ENCODE results near the gene ZFP1. TPM values are rescaled to one million over a fixed set of nuclear protein-coding genes. Genes with fewer than 3 reads are reported as not detected.

Gene ZFP1
- total and polyA plus RNA-seq, 10 donors, result 3.1 to 11.4 (median 8.5) TPM

DNA sequence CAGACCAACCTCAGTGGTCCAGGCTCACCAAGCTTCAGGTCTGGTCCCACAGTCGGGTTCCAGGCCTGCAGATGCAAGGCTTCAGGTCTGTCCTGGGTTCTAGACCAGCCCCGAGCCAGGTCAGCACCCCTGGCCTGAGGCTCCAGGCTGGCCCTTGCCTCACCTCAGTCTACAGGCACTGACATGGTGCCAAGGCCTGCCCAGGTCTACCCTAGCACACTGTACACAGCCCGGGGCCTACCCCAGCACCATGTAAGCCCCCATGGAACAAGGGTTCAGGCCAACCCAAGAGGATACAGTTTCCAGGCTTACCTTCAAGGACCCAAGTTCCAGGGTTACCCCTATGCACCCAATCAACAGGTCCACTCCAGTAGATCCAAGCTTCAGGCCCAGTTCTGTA lies 26.8 kb downstream of the ZFP1 start:
- Histone ChIP-seq H3K36me3 (peaks cover 2 to 29% (median 14%) of the 10 kb centered on the region in 6 donors), H3K27me3 (replicated peaks in 1 of 7) (no peaks in the 10 kb centered on the region), H3K9me3 (peaks cover 16 to 94% (median 85%) of the 10 kb centered on the region in 8 donors), H3K4me3 (no peak overlapping the region), H3K4me1 (no peaks in the 10 kb centered on the region), H3K27ac (no peak overlapping the region)
- no peak for DNase-seq
- TF ChIP-seq POLR2A (IDR thresholded peaks at IDR 0.05), result no peak
- TF ChIP-seq, protein P1, sequence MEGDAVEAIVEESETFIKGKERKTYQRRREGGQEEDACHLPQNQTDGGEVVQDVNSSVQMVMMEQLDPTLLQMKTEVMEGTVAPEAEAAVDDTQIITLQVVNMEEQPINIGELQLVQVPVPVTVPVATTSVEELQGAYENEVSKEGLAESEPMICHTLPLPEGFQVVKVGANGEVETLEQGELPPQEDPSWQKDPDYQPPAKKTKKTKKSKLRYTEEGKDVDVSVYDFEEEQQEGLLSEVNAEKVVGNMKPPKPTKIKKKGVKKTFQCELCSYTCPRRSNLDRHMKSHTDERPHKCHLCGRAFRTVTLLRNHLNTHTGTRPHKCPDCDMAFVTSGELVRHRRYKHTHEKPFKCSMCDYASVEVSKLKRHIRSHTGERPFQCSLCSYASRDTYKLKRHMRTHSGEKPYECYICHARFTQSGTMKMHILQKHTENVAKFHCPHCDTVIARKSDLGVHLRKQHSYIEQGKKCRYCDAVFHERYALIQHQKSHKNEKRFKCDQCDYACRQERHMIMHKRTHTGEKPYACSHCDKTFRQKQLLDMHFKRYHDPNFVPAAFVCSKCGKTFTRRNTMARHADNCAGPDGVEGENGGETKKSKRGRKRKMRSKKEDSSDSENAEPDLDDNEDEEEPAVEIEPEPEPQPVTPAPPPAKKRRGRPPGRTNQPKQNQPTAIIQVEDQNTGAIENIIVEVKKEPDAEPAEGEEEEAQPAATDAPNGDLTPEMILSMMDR (IDR thresholded peaks at IDR 0.05 in 8 of 11, conservative IDR thresholded peaks at IDR 0.05 in 3 of 11), result no peak
- TF ChIP-seq POLR2AphosphoS5 (IDR thresholded peaks at IDR 0.05), result no peak
- 94 to 100% (median 98%) methylated on average over 3 of the region's 3 CpGs for WGBS, 5 donors
- intact Hi-C loops (cut with DNase I; ENCODE audit: low total_unique reads), result no loop called here

DNA sequence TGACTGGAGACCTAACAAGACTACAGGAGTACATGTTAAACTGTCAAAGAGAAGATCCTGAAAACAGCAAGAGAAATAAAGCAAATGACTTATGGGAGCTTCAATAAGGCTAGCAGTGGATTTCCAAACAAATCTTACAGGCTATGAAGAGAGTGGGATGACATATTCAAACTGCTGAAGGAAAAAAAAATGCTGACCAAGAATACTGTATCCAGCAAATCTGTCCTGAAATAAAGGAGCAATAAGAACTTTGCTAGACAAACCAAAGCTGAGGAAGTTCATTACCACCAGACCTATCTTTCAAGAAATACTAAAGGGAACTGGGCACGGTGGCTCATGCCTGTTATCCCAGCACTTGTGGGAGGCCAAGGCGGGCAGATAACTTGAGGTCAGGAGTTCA lies 28.6 kb downstream of the ZFP1 start:
- TF ChIP-seq, protein P1 (IDR thresholded peaks at IDR 0.05 in 8 of 11, conservative IDR thresholded peaks at IDR 0.05 in 3 of 11), result no peak
- TF ChIP-seq POLR2AphosphoS5 (IDR thresholded peaks at IDR 0.05) (no peak), POLR2A (IDR thresholded peaks at IDR 0.05) (no peak)
- intact Hi-C loops (cut with DNase I; ENCODE audit: low total_unique reads), result no loop called here
- Histone ChIP-seq H3K4me1 (no peaks in the 10 kb centered on the region), H3K27ac (no peak overlapping the region), H3K9me3 (peaks cover 11 to 75% (median 66%) of the 10 kb centered on the region in 8 donors), H3K27me3 (replicated peaks in 1 of 7) (no peaks in the 10 kb centered on the region), H3K36me3 (peaks cover 0 to 10% (median 2%) of the 10 kb centered on the region in 6 donors), H3K4me3 (no peak overlapping the region)
- DNase-seq, result no peak
- 83 to 97% (median 93%) methylated on average over 2 of the region's 2 CpGs for WGBS, 5 donors

DNA sequence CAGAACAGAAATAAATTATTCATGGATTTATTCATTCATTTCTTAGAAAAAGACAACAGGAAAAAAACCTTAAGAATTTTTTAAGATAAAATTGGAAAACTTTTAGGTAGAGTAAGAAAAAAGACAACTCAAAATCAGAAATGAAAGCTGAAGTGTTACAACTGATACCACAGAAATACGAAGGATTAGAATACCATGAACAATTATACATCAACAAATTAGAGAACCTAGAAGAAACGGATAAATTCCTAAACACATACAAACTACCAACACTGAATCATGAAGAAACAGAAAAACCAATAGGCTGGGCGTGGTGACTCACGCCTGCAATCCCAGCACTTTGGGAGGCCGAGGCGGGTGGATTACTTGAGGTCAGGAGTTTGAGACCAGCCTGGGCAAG lies 30.9 kb downstream of the ZFP1 start:
- no peak overlapping the region for H3K4me3 ChIP-seq
- peaks cover 6 to 53% (median 44%) of the 10 kb centered on the region in 8 donors for H3K9me3 ChIP-seq
- no peaks in the 10 kb centered on the region for H3K36me3 ChIP-seq
- no peaks in the 10 kb centered on the region for H3K27me3 ChIP-seq (replicated peaks in 1 of 7)
- DNase-seq, result no peak
- no peak overlapping the region for H3K27ac ChIP-seq
- TF ChIP-seq, protein P1 (IDR thresholded peaks at IDR 0.05 in 8 of 11, conservative IDR thresholded peaks at IDR 0.05 in 3 of 11), result no peak
- TF ChIP-seq POLR2A (IDR thresholded peaks at IDR 0.05) (no peak), POLR2AphosphoS5 (IDR thresholded peaks at IDR 0.05) (no peak)
- 79 to 91% (median 89%) methylated on average over 6 of the region's 6 CpGs for WGBS, 5 donors
- intact Hi-C loops (cut with DNase I; ENCODE audit: low total_unique reads), result no loop called here
- no peaks in the 10 kb centered on the region for H3K4me1 ChIP-seq

DNA sequence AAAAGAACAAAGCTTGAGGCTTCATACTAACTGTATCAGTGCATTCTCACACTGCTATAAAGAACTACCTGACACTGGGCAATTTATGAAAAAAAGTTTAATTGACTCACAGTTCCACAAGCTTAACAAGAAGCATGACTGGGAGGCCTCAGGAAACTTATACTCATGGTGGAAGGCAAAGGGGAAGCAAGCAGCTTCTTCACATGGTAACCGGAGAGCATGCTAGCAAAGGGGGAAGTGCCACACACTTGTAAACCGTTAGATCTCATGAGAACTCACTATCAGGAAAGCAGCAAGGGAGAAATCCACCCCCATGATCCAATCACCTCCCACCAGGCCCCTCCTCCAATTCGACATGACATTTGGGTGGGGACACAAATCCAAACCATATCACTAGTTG lies 33.3 kb downstream of the ZFP1 start:
- intact Hi-C loops (cut with DNase I; ENCODE audit: low total_unique reads), result no loop called here
- TF ChIP-seq POLR2AphosphoS5 (IDR thresholded peaks at IDR 0.05) (no peak), POLR2A (IDR thresholded peaks at IDR 0.05) (no peak)
- TF ChIP-seq, protein P1 (IDR thresholded peaks at IDR 0.05 in 8 of 11, conservative IDR thresholded peaks at IDR 0.05 in 3 of 11), result no peak
- peaks cover under 1 to 28% (median 20%) of the 10 kb centered on the region in 8 donors for H3K9me3 ChIP-seq
- no peaks in the 10 kb centered on the region for H3K27me3 ChIP-seq (replicated peaks in 1 of 7)
- H3K4me1 ChIP-seq, result no peaks in the 10 kb centered on the region
- no peak for DNase-seq
- no peaks in the 10 kb centered on the region for H3K36me3 ChIP-seq
- no peak overlapping the region for H3K4me3 ChIP-seq
- H3K27ac ChIP-seq, result no peak overlapping the region
- 16 to 31% (median 19%) methylated on average over 3 of the region's 3 CpGs for WGBS, 5 donors
